Neuronal stem cell (in vitro differentiated cells): ENCODE data around the gene NR5A1.

ENCODE experiments used
- DNase-seq: peaks from one replicate; pipeline ENCODE4 v3.0.0-alpha.2; 2013; ENCODE audit warnings: low spot score
- H2AFZ ChIP-seq: one replicate; pipeline ENCODE4 v1.6.1; 2013; ENCODE audit warnings: mild to moderate bottlenecking, low read length, inconsistent platforms
- H2AK5ac ChIP-seq: 2 replicates; pipeline ENCODE4 v1.6.1; 2013; ENCODE audit warnings: low read depth, mild to moderate bottlenecking, inconsistent platforms, low read length, moderate library complexity, mixed read lengths
- H2BK120ac ChIP-seq: 2 replicates; pipeline ENCODE4 v1.6.1; 2013; ENCODE audit warnings: low read depth, mild to moderate bottlenecking, inconsistent platforms, low read length, moderate library complexity, mixed read lengths
- H2BK12ac ChIP-seq: one replicate; pipeline ENCODE4 v1.6.1; 2013; ENCODE audit warnings: low read length, inconsistent platforms
- H2BK15ac ChIP-seq: 2 replicates; pipeline ENCODE4 v1.6.1; 2013; ENCODE audit warnings: mild to moderate bottlenecking, low read length, inconsistent platforms, mixed read lengths
- H2BK5ac ChIP-seq: one replicate; pipeline ENCODE4 v1.6.1; 2013; ENCODE audit warnings: inconsistent platforms, mild to moderate bottlenecking, low read length, moderate library complexity
- H3K14ac ChIP-seq: one replicate; pipeline ENCODE4 v1.6.1; 2013; ENCODE audit warnings: low read length, inconsistent platforms
- H3K18ac ChIP-seq: 2 replicates; pipeline ENCODE4 v1.6.1; 2013; ENCODE audit warnings: low read length, inconsistent platforms
- H3K23ac ChIP-seq: 2 replicates; pipeline ENCODE4 v1.6.1; 2013; ENCODE audit warnings: low read depth, mild to moderate bottlenecking, mixed read lengths, low read length, inconsistent platforms; ENCODE audit not compliant: poor library complexity
- H3K27ac ChIP-seq: replicated peaks from 3 replicates; pipeline ENCODE4 v1.5.1; 2013; ENCODE audit warnings: low read length, inconsistent platforms
- H3K27me3 ChIP-seq, 3 experiments: 2 replicates each; pipeline ENCODE4 v1.6.1; 2013; ENCODE audit warnings: low read length in 3 of 3, mild to moderate bottlenecking in 2 of 3, inconsistent platforms in 1 of 3, low read depth in 1 of 3, mixed read lengths in 1 of 3, moderate library complexity in 1 of 3; ENCODE audit not compliant: control insufficient read depth in 3 of 3, insufficient read depth in 3 of 3
- H3K36me3 ChIP-seq, 2 donors: replicated peaks in 1 of 2; 2 replicates each; pipeline ENCODE4 v1.6.1; 2013; ENCODE audit warnings: low read length in 2 of 2; ENCODE audit not compliant: control insufficient read depth in 2 of 2, insufficient read depth in 2 of 2
- H3K4ac ChIP-seq: 2 replicates; pipeline ENCODE4 v1.6.1; 2013; ENCODE audit warnings: inconsistent platforms, mild to moderate bottlenecking, low read length, moderate library complexity
- H3K4me1 ChIP-seq, 2 donors: 1 replicate in 1 of 2; 2 replicates in 1 of 2; pipeline ENCODE4 v1.6.1; 2013; ENCODE audit warnings: low read length in 2 of 2, low read depth in 1 of 2; ENCODE audit not compliant: control insufficient read depth in 2 of 2, insufficient read depth in 1 of 2
- H3K4me2 ChIP-seq: one replicate; pipeline ENCODE4 v1.6.1; 2013; ENCODE audit warnings: mild to moderate bottlenecking, low read length, inconsistent platforms; ENCODE audit not compliant: insufficient read depth, poor library complexity, severe bottlenecking
- H3K4me3 ChIP-seq, 2 donors: 2 replicates each; pipeline ENCODE4 v1.5.1; 2013; ENCODE audit warnings: low read length in 2 of 2, mild to moderate bottlenecking in 2 of 2, inconsistent platforms in 1 of 2, moderate library complexity in 1 of 2
- H3K79me1 ChIP-seq: one replicate; pipeline ENCODE4 v1.6.1; 2013; ENCODE audit warnings: low read depth, mild to moderate bottlenecking, inconsistent platforms, low read length, moderate library complexity
- H3K9ac ChIP-seq: one replicate; pipeline ENCODE4 v1.6.1; 2013; ENCODE audit warnings: mild to moderate bottlenecking, low read depth, low read length, inconsistent platforms; ENCODE audit not compliant: poor library complexity
- H3K9me3 ChIP-seq, 2 donors: replicated peaks in 1 of 2; 2 replicates each; pipeline versions ENCODE3 to v1.6.1; 2013; ENCODE audit warnings: low read length in 2 of 2, mild to moderate bottlenecking in 2 of 2, inconsistent platforms in 1 of 2, low read depth in 1 of 2, mixed read lengths in 1 of 2, moderate library complexity in 1 of 2; ENCODE audit not compliant: control insufficient read depth in 2 of 2, insufficient read depth in 1 of 2
- H4K8ac ChIP-seq: one replicate; pipeline ENCODE4 v1.6.1; 2013; ENCODE audit warnings: low read depth, mild to moderate bottlenecking, inconsistent platforms, low read length, moderate library complexity
- H4K91ac ChIP-seq: one replicate; pipeline ENCODE4 v1.6.1; 2013; ENCODE audit warnings: low read length, low read depth, mild to moderate bottlenecking, inconsistent platforms; ENCODE audit not compliant: poor library complexity
- WGBS, 2 donors: extraction: QIAGEN DNeasy Blood & Tissue Kit; methylation state at CpG; one replicate each; pipeline ENCODE4 v1.1.7; 2013; ENCODE audit warnings: missing lambda C conversion rate in 2 of 2, mixed read lengths in 1 of 2; ENCODE audit not compliant: insufficient read length in 2 of 2, insufficient replicate concordance in 1 of 2; ENCODE audit errors: extremely low coverage in 2 of 2; 5-methylcytosine and 5-hydroxymethylcytosine counted together

NR5A1 gene

GRCh38 chr9:124481115-124481514 lies 26.1 kb downstream of the NR5A1 start:
- no peak overlapping the region for H3K9ac ChIP-seq
- H2AK5ac ChIP-seq, result peak overlapping the region; percentile 38
- H3K9me3 ChIP-seq, result peaks cover 0 to 1% of the 10 kb centered on the region in 2 donors
- H3K79me1 ChIP-seq, result no peaks in the 10 kb centered on the region
- no peak overlapping the region for H4K91ac ChIP-seq
- H3K4ac ChIP-seq, result no peak overlapping the region
- no peak overlapping the region for H4K8ac ChIP-seq
- H3K14ac ChIP-seq, result no peak overlapping the region
- no CpG with 5 or more reads among the region's 17 CpGs for WGBS, 2 donors
- H3K18ac ChIP-seq, result peak overlapping the region; percentile 9
- H3K27ac ChIP-seq, result no peak overlapping the region
- no peak overlapping the region for H2BK12ac ChIP-seq
- H2BK120ac ChIP-seq, result no peak overlapping the region
- no peak for DNase-seq
- no peak overlapping the region for H3K4me2 ChIP-seq
- H3K4me3 ChIP-seq, result no peak overlapping the region
- H3K4me1 ChIP-seq, result peaks cover 14 to 43% of the 10 kb centered on the region in 2 donors
- H2AFZ ChIP-seq, result no peak overlapping the region
- peak overlapping the region; percentile 93 for H2BK15ac ChIP-seq
- no peak overlapping the region for H2BK5ac ChIP-seq
- no peaks in the 10 kb centered on the region for H3K36me3 ChIP-seq
- peaks cover 0 to 79% (median 12%) of the 10 kb centered on the region in 3 experiments for H3K27me3 ChIP-seq
- peak overlapping the region; percentile 16 for H3K23ac ChIP-seq

- peak overlapping the region; percentile 93 for H2BK15ac ChIP-seq
- H3K23ac ChIP-seq, result no peak overlapping the region
- no CpG with 5 or more reads among the region's 7 CpGs for WGBS, 2 donors
- peaks cover 0 to 1% of the 10 kb centered on the region in 2 donors for H3K9me3 ChIP-seq
- no peak overlapping the region for H3K4me2 ChIP-seq
- H3K4me3 ChIP-seq, result no peak overlapping the region
- no peak overlapping the region for H2BK12ac ChIP-seq
- no peak overlapping the region for H3K9ac ChIP-seq
- no peak overlapping the region for H2BK120ac ChIP-seq
- no peak overlapping the region for H3K14ac ChIP-seq
- H3K4ac ChIP-seq, result no peak overlapping the region
- H3K36me3 ChIP-seq, result no peaks in the 10 kb centered on the region
- peak overlapping the region; percentile 81 for H3K18ac ChIP-seq
- H3K27me3 ChIP-seq, result peaks cover 0 to 76% (median 12%) of the 10 kb centered on the region in 3 experiments
- no peak overlapping the region for H2AFZ ChIP-seq
- no peak overlapping the region for H4K8ac ChIP-seq
- no peak for DNase-seq
- H3K4me1 ChIP-seq, result peaks cover 14 to 39% of the 10 kb centered on the region in 2 donors
- no peak overlapping the region for H4K91ac ChIP-seq
- no peaks in the 10 kb centered on the region for H3K79me1 ChIP-seq
- no peak overlapping the region for H3K27ac ChIP-seq
- H2BK5ac ChIP-seq, result peak overlapping the region; percentile 95
- H2AK5ac ChIP-seq, result peak overlapping the region; percentile 100
Observed at GRCh38 chr9:124480621-124480981, 26.6 kb downstream of the NR5A1 start.

DNA sequence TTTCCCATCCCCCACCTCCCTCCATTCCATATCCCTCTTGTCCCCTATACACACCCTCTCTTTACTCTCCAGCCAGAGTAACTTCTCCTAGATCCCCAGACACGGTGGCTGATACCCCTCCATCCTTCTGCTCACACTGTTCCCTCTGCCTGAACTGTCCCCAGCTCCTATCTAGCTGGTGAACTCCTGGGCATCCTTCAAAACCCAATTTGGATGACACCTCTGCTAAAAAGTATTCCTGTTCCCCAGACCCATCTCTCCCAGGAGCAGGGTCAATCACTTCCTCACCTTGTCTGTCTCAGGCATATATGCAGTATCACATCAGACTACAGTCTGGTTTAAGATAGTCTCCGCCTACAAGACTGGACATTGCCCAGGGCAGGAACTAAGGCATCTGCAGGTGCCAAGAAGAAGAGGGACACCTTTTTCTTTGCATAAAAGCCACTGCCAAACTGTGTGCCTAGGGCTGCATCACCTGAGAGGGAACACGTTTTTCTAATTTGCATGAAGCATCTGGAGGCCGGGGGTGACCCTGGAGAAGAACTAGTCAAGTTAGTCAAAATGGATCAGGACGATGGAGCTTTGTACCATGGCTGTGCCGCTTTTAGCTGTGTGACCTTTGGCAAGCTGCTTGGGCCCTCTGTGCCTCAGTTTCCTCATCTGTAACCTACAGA lies 27.1 kb downstream of the NR5A1 start:
- H3K9ac ChIP-seq, result no peak overlapping the region
- no peaks in the 10 kb centered on the region for H3K79me1 ChIP-seq
- H2BK120ac ChIP-seq, result no peak overlapping the region
- WGBS, 2 donors, result no CpG with 5 or more reads among the region's 6 CpGs
- H3K4ac ChIP-seq, result no peak overlapping the region
- H3K4me2 ChIP-seq, result no peak overlapping the region
- H3K9me3 ChIP-seq, result peaks cover 0 to 1% of the 10 kb centered on the region in 2 donors
- H3K18ac ChIP-seq, result peak overlapping the region; percentile 81
- no peak overlapping the region for H3K27ac ChIP-seq
- no peak overlapping the region for H3K23ac ChIP-seq
- H2AFZ ChIP-seq, result no peak overlapping the region
- peak overlapping the region; percentile 49 for H3K14ac ChIP-seq
- peak overlapping the region; percentile 100 for H2AK5ac ChIP-seq
- H3K27me3 ChIP-seq, result peaks cover 0 to 76% (median 12%) of the 10 kb centered on the region in 3 experiments
- H2BK12ac ChIP-seq, result peak overlapping the region; percentile 36
- peak overlapping the region; percentile 99 for H2BK15ac ChIP-seq
- no peak overlapping the region for H3K4me3 ChIP-seq
- no peak for DNase-seq
- H3K4me1 ChIP-seq, result peaks cover 14 to 36% of the 10 kb centered on the region in 2 donors
- H4K8ac ChIP-seq, result no peak overlapping the region
- H3K36me3 ChIP-seq, result no peaks in the 10 kb centered on the region
- peak overlapping the region; percentile 56 for H4K91ac ChIP-seq
- H2BK5ac ChIP-seq, result peak overlapping the region; percentile 95

GRCh38 chr9:124479371-124479770 lies 27.8 kb downstream of the NR5A1 start:
- peak overlapping the region; percentile 94 for H3K4ac ChIP-seq
- no peak overlapping the region for H3K9ac ChIP-seq
- peaks cover 14 to 35% of the 10 kb centered on the region in 2 donors for H3K4me1 ChIP-seq
- H3K18ac ChIP-seq, result peak overlapping the region; percentile 84
- H3K23ac ChIP-seq, result no peak overlapping the region
- H2AK5ac ChIP-seq, result peak overlapping the region; percentile 100
- H2BK12ac ChIP-seq, result peak overlapping the region; percentile 92
- H2BK5ac ChIP-seq, result peak overlapping the region; percentile 95
- no peak overlapping the region for H2AFZ ChIP-seq
- H3K4me2 ChIP-seq, result no peak overlapping the region
- H3K14ac ChIP-seq, result peak overlapping the region; percentile 49
- H2BK15ac ChIP-seq, result peak overlapping the region; percentile 99
- H3K36me3 ChIP-seq, result no peaks in the 10 kb centered on the region
- no CpG with 5 or more reads among the region's 16 CpGs for WGBS, 2 donors
- H3K27me3 ChIP-seq, result peaks cover 0 to 79% (median 12%) of the 10 kb centered on the region in 3 experiments
- H3K27ac ChIP-seq, result no peak overlapping the region
- no peak overlapping the region for H4K8ac ChIP-seq
- DNase-seq, result no peak
- H4K91ac ChIP-seq, result no peak overlapping the region
- H2BK120ac ChIP-seq, result peak overlapping the region; percentile 100
- no peak overlapping the region for H3K4me3 ChIP-seq
- no peaks in the 10 kb centered on the region for H3K79me1 ChIP-seq
- peaks cover 0 to 1% of the 10 kb centered on the region in 2 donors for H3K9me3 ChIP-seq
